NCI-H187 treated with DMSO at 0.1 percent for 48 hours (cell line): ENCODE measurements around the gene MKX.

ENCODE experiments used
- DNase-seq: peaks from one replicate; lab custom pipeline; 2025; lab: John Stamatoyannopoulos, UW

Gene MKX

GRCh38 chr10:27646604-27647175 is 98.9 kb downstream of the MKX start:
- no peak for DNase-seq

- DNase-seq, result no peak
Observed at GRCh38 chr10:27646194-27646593, 99.4 kb downstream of the MKX start.

GRCh38 chr10:27644307-27644939 is 101.2 kb downstream of the MKX start:
- DNase-seq, result no peak

- no peak for DNase-seq
Observed at GRCh38 chr10:27643301-27643700, 102.3 kb downstream of the MKX start.

DNA sequence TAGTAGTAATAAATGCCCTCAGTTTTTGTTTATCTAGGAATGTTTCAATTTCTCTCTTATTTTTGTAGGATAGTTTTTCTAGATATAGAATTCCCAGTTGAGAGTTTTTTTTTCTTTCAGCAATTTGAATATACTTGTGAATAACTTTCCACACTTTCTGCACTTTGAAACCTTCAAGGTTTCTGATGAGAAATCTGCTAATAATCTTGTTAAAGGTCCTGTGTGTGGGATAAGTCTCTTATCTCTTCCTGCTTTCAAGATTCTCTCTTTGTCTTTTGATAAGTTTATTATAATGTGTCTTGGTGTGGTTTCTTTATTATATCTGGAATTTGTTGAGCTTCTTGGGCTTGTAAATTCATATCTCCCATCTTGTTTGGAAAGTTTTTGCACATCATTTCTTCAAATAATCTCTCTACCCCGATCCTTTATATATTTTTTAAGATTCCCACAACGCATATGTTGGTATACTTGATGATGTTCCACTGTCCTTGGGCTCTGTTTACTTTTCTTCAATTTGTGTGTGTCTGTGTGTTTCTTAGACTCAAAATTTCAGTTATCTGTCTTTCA is 103.5 kb downstream of the MKX start:
- no peak for DNase-seq

DNA sequence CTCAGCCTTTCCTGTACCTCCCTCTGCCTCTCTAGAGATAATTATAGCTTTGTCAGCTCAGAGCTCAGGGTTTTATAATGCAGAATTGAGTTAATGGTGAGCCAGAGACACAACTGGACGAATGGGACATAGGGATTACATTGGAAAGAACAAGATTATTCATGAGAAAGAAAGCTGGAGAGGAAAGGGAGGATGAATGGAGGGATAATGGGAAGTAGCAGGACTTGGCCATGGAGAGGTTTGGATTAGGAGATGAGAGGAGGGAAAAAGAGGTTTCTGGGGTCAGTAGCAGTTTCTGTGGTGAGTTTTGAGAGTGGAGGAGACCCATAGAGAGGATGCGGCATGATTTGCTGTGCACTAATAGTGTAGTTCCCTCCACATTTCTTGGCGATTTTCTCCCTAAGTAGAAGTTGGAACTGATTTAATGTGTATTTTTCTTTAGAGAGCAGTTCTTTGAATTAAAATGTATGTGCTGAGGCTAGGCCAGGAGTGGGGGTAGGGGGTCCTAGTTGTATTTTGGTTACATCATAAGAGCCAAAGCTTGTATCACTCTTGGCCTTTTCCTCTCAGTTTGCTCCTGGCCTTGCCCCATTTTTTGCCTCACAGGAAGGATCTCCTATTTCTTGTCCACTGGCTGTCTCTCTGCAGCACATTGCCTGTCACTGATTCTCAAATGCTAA is 107.4 kb downstream of the MKX start:
- DNase-seq, result no peak

GRCh38 chr10:27637601-27638000 is 108.0 kb downstream of the MKX start:
- no peak for DNase-seq

DNA sequence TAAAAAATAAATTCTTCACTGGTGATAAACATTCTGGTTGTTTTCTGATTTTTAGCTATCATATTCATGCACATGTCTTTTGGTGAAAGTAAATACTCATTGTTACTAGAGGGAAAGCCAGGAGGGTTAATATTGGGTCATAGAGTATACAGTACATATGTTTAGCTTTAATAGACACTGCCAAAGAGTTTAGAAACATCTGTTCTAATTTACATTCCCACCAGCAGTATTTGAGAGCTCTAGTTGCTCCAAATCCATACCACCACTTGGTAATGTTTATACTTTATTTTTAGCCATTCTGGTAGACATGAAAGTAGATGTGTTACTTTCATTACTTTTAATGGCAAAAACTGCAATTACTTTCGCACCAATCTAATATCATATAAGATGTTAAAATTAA is 108.8 kb downstream of the MKX start:
- DNase-seq, result no peak

DNA sequence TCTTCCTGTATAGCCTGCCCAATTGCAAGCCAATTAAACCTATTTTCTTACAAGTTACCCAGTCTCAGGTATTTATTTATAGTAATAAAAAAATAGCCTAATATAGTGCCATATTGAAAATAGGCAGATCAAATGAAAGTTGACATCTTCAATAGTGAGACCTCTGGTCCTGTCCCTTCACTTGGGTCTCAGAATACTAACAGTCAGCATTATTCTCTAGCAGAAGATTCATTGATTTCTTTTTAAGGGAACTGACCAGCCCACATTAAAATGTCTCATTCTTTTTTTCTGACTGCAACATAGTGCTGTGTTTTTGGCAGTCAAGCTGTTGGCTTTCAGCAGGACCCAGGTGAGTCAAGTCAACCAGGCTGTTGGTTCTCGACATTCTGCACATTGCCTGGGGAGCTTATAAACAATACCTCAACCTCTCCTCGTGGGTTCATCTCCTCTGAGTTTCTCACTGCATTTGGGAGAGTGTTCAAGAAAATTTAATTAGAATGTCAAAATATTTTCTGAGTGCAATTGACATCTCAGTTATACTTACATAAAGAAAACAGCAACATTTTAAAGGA is 109.8 kb downstream of the MKX start:
- no peak for DNase-seq

DNA sequence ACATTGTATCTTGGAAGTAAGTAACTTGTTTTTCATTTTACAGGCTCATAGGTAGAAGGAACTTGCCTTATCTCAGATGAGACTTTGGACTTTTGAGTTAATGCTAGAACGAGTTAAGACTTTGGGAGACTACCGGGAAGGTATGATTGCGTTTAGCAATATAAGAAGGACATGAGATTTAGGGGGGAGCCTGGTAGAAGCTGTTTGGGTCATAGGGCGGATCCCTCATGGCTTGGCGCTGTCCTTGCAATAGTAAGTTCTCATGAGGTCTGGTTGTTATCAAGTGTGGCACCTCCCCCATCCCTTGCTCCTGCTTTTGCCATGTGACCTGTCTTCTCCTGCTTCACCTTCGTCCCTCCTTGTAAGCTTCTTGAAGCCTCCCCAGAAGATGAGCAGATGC is 110.3 kb downstream of the MKX start:
- DNase-seq, result no peak

DNA sequence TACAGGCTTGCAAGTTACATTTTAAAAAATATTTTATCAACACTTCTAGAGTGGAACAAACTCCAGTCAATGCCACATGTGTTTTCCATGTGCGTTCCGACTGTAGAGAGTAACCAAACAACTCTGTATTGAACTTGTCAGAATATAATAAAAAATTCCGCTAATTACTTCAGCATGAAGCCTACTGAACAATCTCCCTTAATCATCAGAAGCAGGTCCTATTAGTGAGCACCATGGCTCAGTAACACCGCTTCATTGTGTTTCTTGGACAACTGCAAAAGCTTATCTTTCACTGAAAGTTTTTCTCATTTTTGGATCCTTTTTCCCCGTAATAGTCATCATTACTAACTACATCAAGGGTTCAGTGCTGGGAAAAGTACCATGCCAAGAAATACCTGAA is 117.0 kb downstream of the MKX start:
- no peak for DNase-seq

- DNase-seq, result no peak
Observed at GRCh38 chr10:27626890-27627289, 118.7 kb downstream of the MKX start.

DNA sequence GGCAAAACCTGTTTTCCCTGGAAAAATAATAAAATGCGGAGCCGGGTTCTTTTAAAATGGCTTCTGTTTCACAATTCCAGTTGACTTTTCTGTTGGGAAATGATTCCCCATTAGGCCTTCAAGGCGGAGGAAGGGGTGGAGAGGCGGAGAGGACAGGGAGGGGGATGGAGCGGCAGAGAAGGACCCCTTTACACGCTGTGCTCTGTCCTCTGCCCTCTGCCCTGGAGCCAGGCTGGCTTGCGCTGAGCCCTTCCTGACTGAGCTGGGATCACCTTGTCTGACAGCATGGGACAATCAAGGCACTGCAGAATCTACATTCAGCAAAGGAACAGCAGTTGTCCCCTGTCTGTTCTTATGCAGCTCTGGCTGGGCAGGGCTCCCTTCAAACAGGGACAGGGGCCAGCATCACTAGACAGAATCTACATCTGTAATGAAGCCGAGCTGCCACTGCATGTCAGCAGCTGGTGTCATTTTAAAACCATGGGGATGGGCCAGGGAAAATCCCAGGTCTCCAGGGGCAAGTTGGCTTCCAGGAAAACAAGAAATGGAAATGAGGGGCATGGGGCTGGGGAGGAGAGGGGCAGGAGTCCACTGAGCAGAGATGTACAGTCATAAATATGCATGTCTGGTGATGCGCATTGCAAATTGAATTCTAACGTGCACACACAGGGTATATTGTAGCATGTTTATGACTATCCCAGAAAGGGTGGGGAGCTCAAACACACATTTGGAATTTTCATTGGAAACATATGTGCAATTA is 120.0 kb downstream of the MKX start:
- no peak for DNase-seq

GRCh38 chr10:27624941-27625340 is 120.7 kb downstream of the MKX start:
- no peak for DNase-seq
